ENCODE results near the gene LYRM4. TPM values are rescaled to one million over a fixed set of nuclear protein-coding genes. Genes with fewer than 3 reads are reported as not detected.
A peak's percentile ranks its signal among the peaks of the same experiment; 100 is the strongest.

LYRM4 gene
- total RNA-seq, 1 donor from 2014 or later, result 39.3 TPM

GRCh38 chr6:5237805-5238204 is 22.9 kb downstream of the LYRM4 start:
- Mint-ChIP-seq H3K4me3 (no peak overlapping the region), H3K9me3 (no peaks in the 10 kb centered on the region), H3K27ac (ENCODE audit: unreplicated experiment) (no peak overlapping the region), H3K27me3 (ENCODE audit: low read depth) (no peaks in the 10 kb centered on the region), H3K36me3 (ENCODE audit: low read depth) (no peaks in the 10 kb centered on the region), H3K4me1 (peaks cover 18% of the 10 kb centered on the region)
- TF ChIP-seq CTCF (conservative IDR thresholded peaks at IDR 0.05), result no peak
- no peak for DNase-seq (ENCODE audit: low read depth, low spot score)

- no peak overlapping the region for H3K27ac Mint-ChIP-seq (ENCODE audit: unreplicated experiment)
- H3K9me3 Mint-ChIP-seq, result no peaks in the 10 kb centered on the region
- no peaks in the 10 kb centered on the region for H3K27me3 Mint-ChIP-seq (ENCODE audit: low read depth)
- H3K4me1 Mint-ChIP-seq, result peaks cover 8% of the 10 kb centered on the region
- TF ChIP-seq CTCF (conservative IDR thresholded peaks at IDR 0.05), result no peak
- no peak for DNase-seq (ENCODE audit: low read depth, low spot score)
- no peaks in the 10 kb centered on the region for H3K36me3 Mint-ChIP-seq (ENCODE audit: low read depth)
- H3K4me3 Mint-ChIP-seq, result no peak overlapping the region
Measured at GRCh38 chr6:5235830-5236229, 24.9 kb downstream of the LYRM4 start.

- Mint-ChIP-seq H3K36me3 (ENCODE audit: low read depth) (no peaks in the 10 kb centered on the region), H3K4me3 (no peak overlapping the region), H3K27me3 (ENCODE audit: low read depth) (no peaks in the 10 kb centered on the region), H3K4me1 (peaks cover 5% of the 10 kb centered on the region), H3K27ac (ENCODE audit: unreplicated experiment) (peak overlapping the region; percentile 27), H3K9me3 (no peaks in the 10 kb centered on the region)
- no peak for TF ChIP-seq CTCF (conservative IDR thresholded peaks at IDR 0.05)
- no peak for DNase-seq (ENCODE audit: low read depth, low spot score)
Measured at GRCh38 chr6:5234874-5235273, 25.9 kb downstream of the LYRM4 start.

GRCh38 chr6:5231289-5231688 is 29.5 kb downstream of the LYRM4 start:
- Mint-ChIP-seq H3K36me3 (ENCODE audit: low read depth) (no peaks in the 10 kb centered on the region), H3K27me3 (ENCODE audit: low read depth) (no peaks in the 10 kb centered on the region), H3K4me3 (no peak overlapping the region), H3K27ac (ENCODE audit: unreplicated experiment) (no peak overlapping the region), H3K9me3 (no peaks in the 10 kb centered on the region), H3K4me1 (no peaks in the 10 kb centered on the region)
- no peak for DNase-seq (ENCODE audit: low read depth, low spot score)
- no peak for TF ChIP-seq CTCF (conservative IDR thresholded peaks at IDR 0.05)

GRCh38 chr6:5230081-5230480 is 30.7 kb downstream of the LYRM4 start:
- no peaks in the 10 kb centered on the region for H3K36me3 Mint-ChIP-seq (ENCODE audit: low read depth)
- H3K4me3 Mint-ChIP-seq, result no peak overlapping the region
- no peak overlapping the region for H3K27ac Mint-ChIP-seq (ENCODE audit: unreplicated experiment)
- no peak for DNase-seq (ENCODE audit: low read depth, low spot score)
- no peaks in the 10 kb centered on the region for H3K4me1 Mint-ChIP-seq
- no peak for TF ChIP-seq CTCF (conservative IDR thresholded peaks at IDR 0.05)
- no peaks in the 10 kb centered on the region for H3K27me3 Mint-ChIP-seq (ENCODE audit: low read depth)
- no peaks in the 10 kb centered on the region for H3K9me3 Mint-ChIP-seq

- Mint-ChIP-seq H3K27ac (ENCODE audit: unreplicated experiment) (peak overlapping the region; percentile 19), H3K4me1 (no peaks in the 10 kb centered on the region), H3K9me3 (no peaks in the 10 kb centered on the region), H3K27me3 (ENCODE audit: low read depth) (no peaks in the 10 kb centered on the region), H3K4me3 (no peak overlapping the region), H3K36me3 (ENCODE audit: low read depth) (no peaks in the 10 kb centered on the region)
- no peak for DNase-seq (ENCODE audit: low read depth, low spot score)
- TF ChIP-seq CTCF (conservative IDR thresholded peaks at IDR 0.05), result no peak
Measured at GRCh38 chr6:5229356-5229755, 31.4 kb downstream of the LYRM4 start.

Measured in neural crest cell (in vitro differentiated cells).